Prostate gland (tissue), 2 donors: ENCODE measurements around the gene BMP8B.

Experiments
- CTCF ChIP-seq, 4 experiments: fragments of 200-600 bp in 2 of 4; fragments of 450-650 bp in 2 of 4; sonication (generic) in 2 of 4; IDR thresholded peaks; 1 replicate in 3 of 4; 2 replicates in 1 of 4; pipeline ENCODE4 v1.5.1; 2016 to 2019; ENCODE audit warnings: antibody characterized with exemption in 4 of 4, mild to moderate bottlenecking in 2 of 4, moderate library complexity in 2 of 4
- POLR2A ChIP-seq: fragments of 450-650 bp; IDR thresholded peaks from one replicate; pipeline ENCODE4 v1.6.1; 2016; ENCODE audit warnings: antibody characterized with exemption, mild to moderate bottlenecking
- POLR2AphosphoS5 ChIP-seq: sonication (generic); formaldehyde crosslinking; IDR thresholded peaks from one replicate; pipeline ENCODE4 v1.6.1; 2017; ENCODE audit warnings: antibody characterized with exemption

DNA sequence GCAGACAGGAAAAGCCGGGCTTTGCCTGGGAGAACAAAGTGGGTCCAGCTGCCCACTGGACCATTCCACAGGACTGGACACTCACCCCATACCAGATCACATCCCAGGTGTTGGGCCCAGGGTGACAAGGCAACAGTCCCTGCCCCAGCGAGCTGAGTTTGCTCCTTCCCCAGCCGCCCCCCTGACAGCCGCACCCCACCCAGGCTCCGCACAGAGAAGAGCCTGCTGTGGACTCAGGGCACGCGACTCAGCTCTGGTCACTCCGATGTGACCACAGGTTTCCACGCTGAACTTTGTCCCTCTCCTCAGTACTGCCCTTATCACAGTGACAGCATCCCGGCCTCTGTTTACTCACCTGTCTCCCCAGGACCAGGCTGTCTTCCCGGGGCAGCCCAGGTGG is 1.2 kb downstream of the BMP8B start:
- TF ChIP-seq CTCF (IDR thresholded peaks at IDR 0.05) (no peak), POLR2A (no peak), POLR2AphosphoS5 (no peak)
